Astrocyte of the spinal cord (primary cell): ENCODE results near the gene PACSIN1.

Experiments
- DNase-seq: peaks from one replicate; pipeline ENCODE4 v3.0.0; 2011; ENCODE audit warnings: low read depth, low spot score
- H3K4me3 ChIP-seq: 2 replicates; pipeline ENCODE4 v1.5.1; 2011; ENCODE audit warnings: low read depth, mild to moderate bottlenecking, low read length, moderate library complexity
- CTCF ChIP-seq: IDR thresholded peaks from 2 replicates; pipeline ENCODE4 v1.5.1; 2012; ENCODE audit warnings: low read depth, mild to moderate bottlenecking, low read length, inconsistent platforms
- in situ Hi-C: cut with HindIII; loops from 2 replicates; pipeline ENCODE4 v1.10.0; 2017; ENCODE audit warnings: low sequenced_read_pairs

The PACSIN1 gene

DNA sequence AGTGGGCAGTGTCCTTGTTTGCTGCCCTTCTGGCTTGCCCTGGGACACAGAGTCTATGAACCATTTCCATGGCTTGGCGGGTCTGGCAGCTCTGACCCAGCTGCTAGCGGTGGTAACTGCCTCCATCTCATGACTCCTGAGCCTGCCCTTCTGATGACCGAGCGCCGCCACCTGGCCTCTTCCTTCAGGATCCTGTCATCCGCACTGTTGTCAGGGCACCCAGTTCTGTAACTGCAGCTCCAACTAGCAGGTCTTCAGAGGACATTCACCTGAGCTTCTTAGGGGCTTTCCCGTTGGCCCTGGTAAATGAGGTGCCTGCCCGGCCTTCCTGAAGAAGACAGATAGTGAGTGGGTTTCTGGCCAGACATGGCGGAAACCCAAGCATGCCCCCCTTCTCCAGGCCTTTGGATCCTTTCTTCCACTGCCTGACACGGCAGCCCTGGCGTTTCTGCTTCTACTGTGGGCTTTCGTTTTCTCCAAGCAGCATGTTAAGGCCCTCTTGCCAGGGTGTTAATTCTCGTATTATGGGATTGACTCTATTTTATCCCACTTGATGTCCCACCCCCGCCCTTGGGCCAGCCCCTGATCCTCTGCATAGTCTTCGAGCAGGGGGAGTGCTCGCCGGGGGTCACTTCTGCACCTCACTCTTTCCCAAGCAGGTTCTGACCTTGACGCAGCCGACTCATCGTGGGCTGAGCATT is 24.7 kb downstream of the PACSIN1 start:
- no peak for DNase-seq
- in situ Hi-C loops = no loop called here
- no peak overlapping the region for H3K4me3 ChIP-seq
- TF ChIP-seq CTCF = no peak

DNA sequence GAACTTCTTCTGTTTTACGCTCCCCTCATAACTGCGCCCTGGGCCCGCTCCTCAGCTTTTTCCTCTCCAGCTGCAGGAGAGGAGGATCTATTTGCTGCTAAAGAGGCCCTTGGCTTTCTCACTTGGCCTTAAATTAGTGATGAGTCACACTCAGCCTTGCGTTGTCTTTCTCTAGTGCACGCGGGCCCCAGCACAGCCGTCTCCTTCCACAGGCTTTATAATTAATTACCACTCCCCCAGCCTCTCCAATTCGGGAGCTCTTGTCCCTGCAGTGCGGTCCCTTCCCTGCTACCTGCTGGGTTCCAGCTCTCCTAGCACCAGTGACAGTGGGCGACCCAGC is 25.2 kb downstream of the PACSIN1 start:
- no peak overlapping the region for H3K4me3 ChIP-seq
- in situ Hi-C loops = no loop called here
- TF ChIP-seq CTCF = no peak
- DNase-seq = peak; percentile 13

DNA sequence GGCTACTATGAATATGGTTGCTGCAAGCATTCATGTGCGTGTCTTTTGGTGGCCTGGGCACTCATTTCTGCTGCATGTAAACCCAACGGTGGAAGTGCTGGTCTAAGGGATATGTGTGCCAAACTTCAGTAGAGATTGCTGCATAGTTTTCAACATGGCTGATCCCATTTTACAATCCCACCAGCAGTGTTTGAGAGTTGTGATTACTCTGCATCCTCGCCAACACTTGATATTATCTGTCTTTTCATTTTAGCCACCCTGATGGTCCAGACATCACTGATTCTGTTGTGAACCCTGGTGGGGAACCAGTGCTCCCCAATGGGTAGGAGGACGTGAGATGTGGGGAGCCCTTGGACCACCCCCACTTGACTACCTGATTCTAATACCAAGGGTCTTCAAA is 27.5 kb downstream of the PACSIN1 start:
- in situ Hi-C loops = no loop called here
- no peak for TF ChIP-seq CTCF
- DNase-seq = no peak
- no peak overlapping the region for H3K4me3 ChIP-seq

DNA sequence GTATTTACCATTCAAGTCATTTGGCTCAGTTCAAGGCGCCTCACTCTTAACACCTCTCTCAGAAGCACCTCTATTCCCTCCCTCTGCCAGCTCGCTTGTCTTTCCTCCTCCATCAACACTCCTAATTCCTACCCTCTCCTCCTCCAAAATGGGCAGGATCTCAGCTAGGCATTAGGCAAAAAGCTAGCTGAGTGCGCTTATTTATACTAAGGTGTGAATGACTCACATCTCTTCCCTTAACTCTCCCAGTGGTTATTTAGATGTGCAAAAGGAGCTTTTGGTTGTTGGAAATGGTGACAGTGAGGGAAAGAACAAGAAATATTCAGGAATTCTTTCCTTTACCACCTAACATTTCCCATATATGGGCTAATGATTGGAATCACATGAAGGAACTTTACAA is 29.1 kb downstream of the PACSIN1 start:
- H3K4me3 ChIP-seq = no peak overlapping the region
- TF ChIP-seq CTCF = no peak
- no peak for DNase-seq
- in situ Hi-C loops = no loop called here

DNA sequence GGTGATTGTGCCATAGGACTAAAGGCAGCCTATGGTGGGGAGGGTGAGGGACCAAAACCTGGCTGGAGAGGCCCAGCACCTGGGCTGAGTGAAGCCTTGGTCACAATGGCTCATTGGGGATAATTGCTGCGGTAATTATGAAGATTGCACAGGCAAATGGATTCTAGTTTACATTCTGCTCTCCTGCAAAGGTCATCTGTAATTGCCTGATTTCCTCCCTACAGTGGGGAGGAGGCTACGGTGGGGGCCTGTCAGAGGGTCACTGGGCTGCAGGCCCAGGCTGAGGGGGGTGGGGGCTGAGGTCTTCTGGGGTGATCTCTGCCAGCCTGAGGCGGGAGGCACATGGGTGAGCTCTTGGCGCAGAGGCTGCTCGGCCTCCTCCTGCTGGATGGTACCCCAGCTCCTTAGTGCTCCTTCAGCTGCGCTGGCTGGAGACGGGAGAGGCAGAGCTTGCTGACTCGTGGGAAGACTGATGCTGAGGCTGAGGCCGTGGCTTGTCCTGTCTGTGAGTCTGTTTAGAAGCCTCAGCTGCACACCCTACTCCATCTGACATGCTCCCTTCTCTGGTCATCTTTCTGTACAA is 30.3 kb downstream of the PACSIN1 start:
- TF ChIP-seq CTCF = no peak
- no peak overlapping the region for H3K4me3 ChIP-seq
- no peak for DNase-seq
- in situ Hi-C loops = no loop called here

GRCh38 chr6:34497411-34497810 is 31.5 kb downstream of the PACSIN1 start:
- DNase-seq = no peak
- in situ Hi-C loops = no loop called here
- TF ChIP-seq CTCF = no peak
- no peak overlapping the region for H3K4me3 ChIP-seq

DNA sequence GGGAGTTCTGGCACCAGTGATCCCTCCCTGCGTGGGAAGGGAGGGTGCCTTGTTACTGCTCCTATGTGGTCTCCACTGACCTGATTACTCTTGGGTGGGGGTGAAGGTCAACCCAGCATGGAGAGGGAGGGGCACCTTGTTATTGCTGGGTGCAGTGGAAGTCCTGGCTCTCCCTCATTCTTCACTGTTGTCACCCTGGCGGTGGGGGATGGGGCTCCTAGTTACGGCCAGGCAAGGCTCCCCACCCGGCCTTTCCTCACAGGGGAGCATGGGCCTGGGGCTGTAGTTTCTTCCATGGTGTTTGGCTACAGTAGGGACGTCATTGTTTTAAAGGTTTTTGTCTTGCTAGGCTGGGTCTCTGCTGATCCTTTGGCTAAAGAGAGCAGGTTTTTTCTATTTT is 40.8 kb downstream of the PACSIN1 start:
- no peak for DNase-seq
- in situ Hi-C loops = no loop called here
- TF ChIP-seq CTCF = no peak
- H3K4me3 ChIP-seq = no peak overlapping the region
